WTC11 (cell line): ENCODE results near the gene TPD52L2. TPM values are rescaled to one million over a fixed set of nuclear protein-coding genes. Genes with fewer than 3 reads are reported as not detected.

ENCODE experiments used
- ATAC-seq: fragments of 200-7000 bp; cut with Tn5 transposase; 2 replicates; pipeline ENCODE4 v1.10.0; 2021; ENCODE audit warnings: mild to moderate bottlenecking, moderate library complexity
- CTCF ChIA-PET: fragments of 300-600 bp; sonication (Branson Sonifier 250); formaldehyde crosslinking; loops from one replicate; lab custom pipeline; 2021; ENCODE audit warnings: antibody characterized with exemption; lab: Charles Lee
- POLR2A ChIA-PET: fragments of 350-600 bp; sonication (Branson Sonifier 250); formaldehyde crosslinking; loops from one replicate; lab custom pipeline; 2021; ENCODE audit warnings: antibody characterized with exemption; lab: Charles Lee
- DNase-seq: peaks from one replicate; pipeline ENCODE4 v3.0.0; 2021; ENCODE audit warnings: low spot score
- H3K27ac Mint-ChIP-seq: 2 replicates; pipeline ENCODE4 v1.8.0; 2021; ENCODE audit warnings: mixed read lengths
- H3K27me3 Mint-ChIP-seq: 2 replicates; pipeline ENCODE4 v1.8.0; 2021; ENCODE audit warnings: low read depth, mild to moderate bottlenecking, moderate library complexity, mixed read lengths
- H3K36me3 Mint-ChIP-seq: 2 replicates; pipeline ENCODE4 v1.8.0; 2021; ENCODE audit warnings: mixed read lengths
- H3K4me1 Mint-ChIP-seq: 2 replicates; pipeline ENCODE4 v1.8.0; 2022; ENCODE audit warnings: mixed read lengths
- H3K4me3 Mint-ChIP-seq: 2 replicates; pipeline ENCODE4 v1.8.0; 2021; ENCODE audit warnings: mild to moderate bottlenecking, moderate library complexity, mixed read lengths
- H3K9me3 Mint-ChIP-seq: 2 replicates; pipeline ENCODE4 v1.8.0; 2021; ENCODE audit warnings: mixed read lengths
- CBFB ChIP-seq: sonication (generic); formaldehyde crosslinking; IDR thresholded peaks from 2 replicates; pipeline ENCODE4 v1.8.1; 2022; ENCODE audit warnings: mild to moderate bottlenecking, low read depth, missing genetic modification reagents
- EMX1 ChIP-seq: fragments of 250-450 bp; sonication (Bioruptor Pico); IDR thresholded peaks from 2 replicates; pipeline ENCODE4 v1.8.0; 2021; ENCODE audit warnings: mild to moderate bottlenecking
- ESRRA ChIP-seq: sonication (generic); formaldehyde crosslinking; IDR thresholded peaks from 2 replicates; pipeline ENCODE4 v1.8.1; 2022; ENCODE audit warnings: mild to moderate bottlenecking, missing genetic modification reagents, borderline replicate concordance
- FOXJ3 ChIP-seq: sonication (generic); formaldehyde crosslinking; IDR thresholded peaks from 2 replicates; pipeline ENCODE4 v1.9.0; 2021; ENCODE audit warnings: missing genetic modification reagents, mild to moderate bottlenecking, borderline replicate concordance
- FOXK1 ChIP-seq: sonication (generic); formaldehyde crosslinking; IDR thresholded peaks from 2 replicates; pipeline ENCODE4 v1.8.0; 2022; ENCODE audit warnings: mild to moderate bottlenecking, moderate library complexity, missing genetic modification reagents
- FOXP1 ChIP-seq: sonication (generic); formaldehyde crosslinking; IDR thresholded peaks from 2 replicates; pipeline ENCODE4 v1.8.0; 2022; ENCODE audit warnings: missing genetic modification reagents, mild to moderate bottlenecking, moderate library complexity, borderline replicate concordance
- GABPB1 ChIP-seq: sonication (generic); formaldehyde crosslinking; IDR thresholded peaks from 2 replicates; pipeline ENCODE4 v1.8.1; 2023; ENCODE audit warnings: mild to moderate bottlenecking, missing genetic modification reagents
- GRHL2 ChIP-seq: fragments of 250-450 bp; sonication (Bioruptor Pico); IDR thresholded peaks from 2 replicates; pipeline ENCODE4 v1.8.0; 2022; ENCODE audit warnings: mild to moderate bottlenecking, moderate library complexity; ENCODE audit not compliant: insufficient replicate concordance, severe bottlenecking
- HMGA2 ChIP-seq: fragments of 250-450 bp; sonication (Bioruptor Pico); IDR thresholded peaks from 2 replicates; pipeline ENCODE4 v1.4.0; 2021; ENCODE audit warnings: mild to moderate bottlenecking, moderate library complexity
- IRF1 ChIP-seq: sonication (generic); formaldehyde crosslinking; IDR thresholded peaks from 2 replicates; pipeline ENCODE4 v1.8.0; 2023; ENCODE audit warnings: missing genetic modification reagents
- MXD4 ChIP-seq: fragments of 250-450 bp; sonication (Bioruptor Pico); IDR thresholded peaks from 2 replicates; pipeline ENCODE4 v1.8.0; 2021; ENCODE audit warnings: mild to moderate bottlenecking, moderate library complexity, borderline replicate concordance
- MYBL2 ChIP-seq: sonication (generic); formaldehyde crosslinking; IDR thresholded peaks from 2 replicates; pipeline ENCODE4 v1.8.1; 2023; ENCODE audit warnings: mild to moderate bottlenecking, moderate library complexity, missing genetic modification reagents
- RELA ChIP-seq: sonication (generic); formaldehyde crosslinking; IDR thresholded peaks from 2 replicates; pipeline ENCODE4 v1.8.1; 2022; ENCODE audit warnings: missing genetic modification reagents, mild to moderate bottlenecking, borderline replicate concordance
- RORB ChIP-seq: fragments of 250-450 bp; sonication (Bioruptor Pico); IDR thresholded peaks from 2 replicates; pipeline ENCODE4 v1.9.0; 2021; ENCODE audit warnings: mild to moderate bottlenecking
- SOX15 ChIP-seq: fragments of 250-450 bp; sonication (Bioruptor Pico); IDR thresholded peaks from 2 replicates; pipeline ENCODE4 v1.9.0; 2021; ENCODE audit warnings: mild to moderate bottlenecking
- TP53 ChIP-seq: sonication (generic); formaldehyde crosslinking; IDR thresholded peaks from 2 replicates; pipeline ENCODE4 v1.8.1; 2023; ENCODE audit warnings: mild to moderate bottlenecking, missing genetic modification reagents
- total RNA-seq: library from RNA; stranded (reverse); gene quantifications from 3 replicates; pipeline ENCODE4 v1.2.3, GENCODE V29; 2021
- TF ChIP-seq, protein P1 (sequence below): sonication (generic); formaldehyde crosslinking; IDR thresholded peaks from 2 replicates; pipeline ENCODE4 v1.8.1; 2022; ENCODE audit warnings: mild to moderate bottlenecking, moderate library complexity, missing genetic modification reagents
- TF ChIP-seq, protein P2 (sequence below): sonication (generic); formaldehyde crosslinking; IDR thresholded peaks from 2 replicates; pipeline ENCODE4 v1.8.1; 2022; ENCODE audit warnings: mild to moderate bottlenecking, missing genetic modification reagents, moderate library complexity, borderline replicate concordance

The TPD52L2 gene
- total RNA-seq, 1 experiment from 2014 or later: 80.8 TPM

DNA sequence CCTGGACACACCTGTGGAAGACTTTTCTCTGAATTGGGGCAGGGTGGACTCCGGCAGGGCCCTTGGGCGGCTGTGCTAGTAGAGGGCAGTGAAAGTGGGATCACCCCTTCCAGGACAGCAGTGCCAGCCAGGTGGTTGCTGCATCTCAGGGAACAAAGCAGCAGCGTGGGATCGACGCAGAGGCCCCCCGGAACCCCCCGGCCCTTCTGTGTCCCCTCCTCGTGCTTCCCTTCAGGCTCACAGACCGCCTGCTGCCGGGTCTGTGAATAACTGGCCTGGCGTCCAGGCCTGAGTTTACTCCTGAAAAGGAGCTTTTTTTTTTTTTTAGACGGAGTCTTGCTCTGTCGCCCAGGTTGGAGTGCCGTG, 21.0 kb downstream of the TPD52L2 start:
- ATAC-seq: no peak
- Mint-ChIP-seq H3K27ac (no peak overlapping the region), H3K27me3 (no peaks in the 10 kb centered on the region), H3K4me3 (no peak overlapping the region), H3K4me1 (no peaks in the 10 kb centered on the region), H3K9me3 (no peaks in the 10 kb centered on the region), H3K36me3 (peaks cover 38% of the 10 kb centered on the region)
- no peak for DNase-seq
- POLR2A ChIA-PET: no interaction called here
- TF ChIP-seq TP53 (CRISPR knock-in tag): no peak
- no peak for TF ChIP-seq FOXJ3
- no peak for TF ChIP-seq MYBL2 (CRISPR knock-in tag)
- CTCF ChIA-PET: interaction anchor here (0.6 to 1.3 kb wide), 3 partner anchors 75 to 169 kb away, joined by 3 to 6 read pairs (median 3); no protein-coding TSS in a partner anchor

DNA sequence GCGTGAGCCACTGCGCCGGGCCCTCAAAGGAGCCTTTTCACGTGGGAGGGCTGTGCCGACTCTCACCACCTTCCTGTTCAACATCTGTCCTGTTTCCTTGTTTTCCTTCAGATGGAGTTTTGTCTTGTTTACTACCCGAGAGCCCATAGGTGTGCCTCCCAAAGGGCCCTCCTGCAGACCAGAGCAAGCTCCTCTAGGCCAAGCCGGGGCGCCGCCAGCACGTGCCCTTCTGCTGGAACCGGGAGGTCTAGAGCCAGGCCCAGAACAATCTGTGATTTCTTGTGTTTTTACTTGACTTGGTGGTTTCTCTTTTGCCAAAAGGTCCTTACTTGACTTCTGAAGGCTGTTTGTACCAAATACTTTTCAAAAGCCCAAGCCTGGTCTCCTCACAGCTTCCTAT, 21.9 kb downstream of the TPD52L2 start:
- Mint-ChIP-seq H3K4me3 (no peak overlapping the region), H3K9me3 (no peaks in the 10 kb centered on the region), H3K4me1 (no peaks in the 10 kb centered on the region), H3K27ac (peak overlapping the region; percentile 25; the same call in 1 of the 2 replicates), H3K27me3 (no peaks in the 10 kb centered on the region), H3K36me3 (peaks cover 43% of the 10 kb centered on the region)
- DNase-seq (no peak), ATAC-seq (no peak)
- POLR2A ChIA-PET: no interaction called here
- CTCF ChIA-PET: interaction anchor here (0.6 to 1.3 kb wide), 3 partner anchors 76 to 168 kb away, joined by 3 to 6 read pairs (median 3); no protein-coding TSS in a partner anchor
- TF ChIP-seq CBFB (CRISPR knock-in tag): no peak
- no peak for TF ChIP-seq MXD4 (CRISPR knock-in tag)
- TF ChIP-seq ESRRA (CRISPR knock-in tag): no peak
- no peak for TF ChIP-seq IRF1 (CRISPR knock-in tag)

DNA sequence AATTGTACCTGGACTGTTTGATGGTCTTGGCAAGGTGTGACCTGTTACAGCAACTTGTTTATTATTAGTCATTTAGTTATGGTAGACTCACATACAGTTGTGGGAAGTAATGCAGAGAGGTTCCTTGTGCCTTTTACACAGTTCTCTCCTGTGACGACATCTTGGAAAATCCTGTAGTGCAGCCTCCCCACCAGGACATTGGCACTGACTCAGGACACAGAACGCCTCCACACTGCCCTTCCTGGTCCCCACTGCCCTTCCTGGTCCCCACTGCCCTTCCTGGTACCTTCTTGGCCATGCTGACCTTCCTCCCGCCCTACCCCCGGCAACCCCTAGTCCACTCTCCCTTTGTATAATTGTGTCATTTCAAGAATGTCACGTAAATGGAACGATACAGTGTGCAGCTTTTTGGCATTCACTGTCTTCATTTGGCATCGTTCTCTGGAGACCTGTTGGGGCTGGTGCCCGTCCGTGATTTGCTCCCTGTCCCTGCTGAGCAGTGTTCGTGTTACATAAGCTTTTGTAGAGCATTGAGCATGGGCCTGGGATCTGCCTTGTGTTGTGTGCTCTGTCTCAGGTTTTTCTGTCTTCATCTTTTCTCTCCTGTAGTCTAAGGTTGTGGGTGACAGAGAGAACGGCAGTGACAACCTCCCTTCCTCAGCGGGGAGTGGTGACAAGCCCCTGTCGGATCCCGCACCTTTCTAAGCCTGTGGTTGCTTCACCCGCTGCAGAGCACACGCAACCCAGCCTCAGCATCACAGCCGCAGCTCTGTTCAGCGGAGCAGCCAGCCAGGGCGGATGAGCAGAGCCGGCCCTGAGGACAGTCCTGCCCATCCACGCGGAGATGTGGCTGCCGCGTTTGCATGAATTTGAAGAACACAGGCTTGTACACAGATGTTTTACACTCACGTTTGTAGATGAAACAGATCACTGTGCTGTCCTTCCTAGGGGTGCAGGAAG, 24.5 kb downstream of the TPD52L2 start:
- ATAC-seq: no peak
- H3K36me3 Mint-ChIP-seq: peaks cover 29% of the 10 kb centered on the region

DNA sequence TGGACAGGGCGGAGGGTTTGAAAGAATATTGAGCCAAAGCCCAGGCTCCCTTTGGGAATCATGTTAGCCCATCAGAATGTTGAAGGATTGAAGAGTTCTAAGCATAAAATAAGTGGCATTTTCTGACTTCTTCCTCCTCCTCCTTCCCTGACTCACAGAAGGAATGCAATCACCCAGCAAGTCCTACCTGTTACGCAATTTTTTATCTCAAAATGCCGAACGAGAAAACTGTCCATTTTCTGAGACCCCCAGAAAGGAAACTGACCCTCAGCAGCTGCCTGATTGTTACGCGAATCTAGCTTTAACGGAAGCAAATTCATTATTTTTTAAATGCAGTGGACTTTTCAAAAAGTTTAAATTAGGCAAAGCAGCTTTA, 25.1 kb downstream of the TPD52L2 start:
- no peak overlapping the region for H3K4me3 Mint-ChIP-seq
- ChIA-PET POLR2A (no interaction called here), CTCF (interaction anchor here (1.2 to 2.0 kb wide), 4 partner anchors 44 to 116 kb away, joined by 3 to 6 read pairs (median 4); no protein-coding TSS in a partner anchor)
- no peak for TF ChIP-seq FOXK1 (CRISPR knock-in tag)
- no peak for TF ChIP-seq GRHL2
- TF ChIP-seq SOX15: no peak
- no peak for TF ChIP-seq HMGA2 (CRISPR knock-in tag)
- TF ChIP-seq, protein P1, sequence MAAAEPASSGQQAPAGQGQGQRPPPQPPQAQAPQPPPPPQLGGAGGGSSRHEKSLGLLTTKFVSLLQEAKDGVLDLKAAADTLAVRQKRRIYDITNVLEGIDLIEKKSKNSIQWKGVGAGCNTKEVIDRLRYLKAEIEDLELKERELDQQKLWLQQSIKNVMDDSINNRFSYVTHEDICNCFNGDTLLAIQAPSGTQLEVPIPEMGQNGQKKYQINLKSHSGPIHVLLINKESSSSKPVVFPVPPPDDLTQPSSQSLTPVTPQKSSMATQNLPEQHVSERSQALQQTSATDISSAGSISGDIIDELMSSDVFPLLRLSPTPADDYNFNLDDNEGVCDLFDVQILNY: no peak
- no peak for TF ChIP-seq GABPB1
- no peak for TF ChIP-seq EMX1 (CRISPR knock-in tag)
- TF ChIP-seq, protein P2, sequence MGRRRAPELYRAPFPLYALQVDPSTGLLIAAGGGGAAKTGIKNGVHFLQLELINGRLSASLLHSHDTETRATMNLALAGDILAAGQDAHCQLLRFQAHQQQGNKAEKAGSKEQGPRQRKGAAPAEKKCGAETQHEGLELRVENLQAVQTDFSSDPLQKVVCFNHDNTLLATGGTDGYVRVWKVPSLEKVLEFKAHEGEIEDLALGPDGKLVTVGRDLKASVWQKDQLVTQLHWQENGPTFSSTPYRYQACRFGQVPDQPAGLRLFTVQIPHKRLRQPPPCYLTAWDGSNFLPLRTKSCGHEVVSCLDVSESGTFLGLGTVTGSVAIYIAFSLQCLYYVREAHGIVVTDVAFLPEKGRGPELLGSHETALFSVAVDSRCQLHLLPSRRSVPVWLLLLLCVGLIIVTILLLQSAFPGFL (CRISPR knock-in tag): no peak
- no peak for TF ChIP-seq RORB (CRISPR knock-in tag)
- peaks cover 29% of the 10 kb centered on the region for H3K36me3 Mint-ChIP-seq
- peaks cover 4% of the 10 kb centered on the region for H3K4me1 Mint-ChIP-seq
- DNase-seq: no peak
- H3K27me3 Mint-ChIP-seq: no peaks in the 10 kb centered on the region
- H3K9me3 Mint-ChIP-seq: no peaks in the 10 kb centered on the region
- H3K27ac Mint-ChIP-seq: peak overlapping the region; percentile 24; the same call in 1 of the 2 replicates
- no peak for ATAC-seq

More for the DNA sequence above, 24.5 kb downstream of the TPD52L2 start:
- CTCF ChIA-PET: interaction anchor here (1.2 to 1.9 kb wide), 3 partner anchors 91 to 115 kb away, joined by 3 to 6 read pairs (median 4); no protein-coding TSS in a partner anchor
- H3K27me3 Mint-ChIP-seq: no peaks in the 10 kb centered on the region
- DNase-seq: no peak
- no peak overlapping the region for H3K4me3 Mint-ChIP-seq
- TF ChIP-seq RELA (CRISPR knock-in tag) (no peak), FOXP1 (0 out of 2 replicates have a peak, but pooled peaks have one; percentile 12)
- POLR2A ChIA-PET: no interaction called here
- peaks cover 4% of the 10 kb centered on the region for H3K4me1 Mint-ChIP-seq
- no peaks in the 10 kb centered on the region for H3K9me3 Mint-ChIP-seq
- peak overlapping the region; percentile 36; the same call in 1 of the 2 replicates for H3K27ac Mint-ChIP-seq
